Stimulated activated naive CD8-positive, alpha-beta T cell treated with anti-CD3 and anti-CD28 coated beads, Interleukin-15, amount 100 ng/mL, for 72 hours (primary cell): ENCODE measurements around the gene FRMD6.

ENCODE experiments used
- ATAC-seq: fragments of 150-1000 bp; cut with Tn5 transposase; 2 replicates; pipeline ENCODE4 v1.10.0; 2021; ENCODE audit warnings: mild to moderate bottlenecking, moderate library complexity
- DNase-seq, 2 donors: peaks; one replicate each; pipeline ENCODE4 v3.0.0; 2021 to 2022
- H3K27ac Mint-ChIP-seq, 2 donors: one replicate each; pipeline ENCODE4 v1.8.0; 2022; ENCODE audit warnings: mild to moderate bottlenecking in 2 of 2, mixed read lengths in 2 of 2, moderate library complexity in 2 of 2
- H3K27me3 Mint-ChIP-seq: one replicate; pipeline ENCODE4 v1.8.0; 2022; ENCODE audit warnings: mixed read lengths
- H3K4me1 Mint-ChIP-seq: one replicate; pipeline ENCODE4 v1.8.0; 2022; ENCODE audit warnings: mild to moderate bottlenecking, mixed read lengths
- H3K4me3 Mint-ChIP-seq, 2 donors: one replicate each; pipeline ENCODE4 v1.8.0; 2022; ENCODE audit warnings: mild to moderate bottlenecking in 2 of 2, mixed read lengths in 2 of 2, moderate library complexity in 1 of 2
- H3K9me3 Mint-ChIP-seq, 2 donors: one replicate each; pipeline ENCODE4 v1.8.0; 2022; ENCODE audit warnings: mixed read lengths in 2 of 2

Gene FRMD6

DNA sequence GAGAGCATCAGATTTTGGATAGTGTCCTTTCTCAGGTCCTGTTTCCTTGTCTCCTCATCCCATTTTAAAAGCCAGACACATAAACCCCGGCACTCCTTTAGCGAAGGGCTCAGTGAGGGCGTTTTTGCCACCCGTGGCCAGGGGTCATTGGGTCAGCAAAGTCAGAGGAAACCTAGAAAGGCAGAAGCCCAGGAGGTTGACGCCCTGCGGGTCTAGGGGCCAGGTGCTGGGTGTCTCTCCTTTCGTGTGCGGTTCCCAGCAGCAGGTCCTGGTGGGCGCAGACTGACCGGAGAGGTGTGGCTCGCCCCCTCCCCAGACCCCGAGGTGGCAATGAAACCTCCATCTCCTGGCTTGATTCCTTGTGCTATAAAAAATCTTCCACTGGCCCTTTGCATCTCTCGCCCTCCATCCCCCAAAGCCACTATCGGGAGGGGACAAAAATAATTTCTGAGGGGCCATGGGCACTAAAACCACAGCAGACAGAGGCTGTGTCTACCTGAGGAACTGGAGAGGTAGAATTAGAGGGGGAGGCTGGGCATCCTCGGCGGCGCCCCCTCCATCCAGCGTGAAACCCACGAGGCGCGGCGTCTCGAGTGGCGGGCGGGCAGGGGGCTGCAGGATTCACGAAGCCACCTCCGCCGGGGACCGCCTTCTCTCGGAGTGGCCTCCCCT, 858 bp upstream of the FRMD6 start:
- Mint-ChIP-seq H3K4me1 (peaks cover 25% of the 10 kb centered on the region), H3K27me3 (peaks cover 17% of the 10 kb centered on the region), H3K4me3 (peak overlapping the region; percentile 83 to 86), H3K9me3 (no peaks in the 10 kb centered on the region), H3K27ac (peak overlapping the region; percentile 91 to 97)
- no peak for DNase-seq
- ATAC-seq: no peak

GRCh38 chr14:51652168-51653078, 713 bp downstream of the FRMD6 start:
- no peak overlapping the region for H3K27ac Mint-ChIP-seq
- H3K4me3 Mint-ChIP-seq: peak overlapping the region; percentile 86 to 90
- peaks cover 17% of the 10 kb centered on the region for H3K27me3 Mint-ChIP-seq
- ATAC-seq (peak; percentile 66), DNase-seq (no peak)
- no peaks in the 10 kb centered on the region for H3K9me3 Mint-ChIP-seq
- peaks cover 25% of the 10 kb centered on the region for H3K4me1 Mint-ChIP-seq

- Mint-ChIP-seq H3K4me3 (peak overlapping the region; percentile 86 to 90), H3K27ac (no peak overlapping the region), H3K4me1 (peaks cover 25% of the 10 kb centered on the region), H3K9me3 (no peaks in the 10 kb centered on the region), H3K27me3 (peaks cover 17% of the 10 kb centered on the region)
- no peak for ATAC-seq
- DNase-seq: no peak
Measured at GRCh38 chr14:51653079-51653774, 1.5 kb downstream of the FRMD6 start.

- H3K4me1 Mint-ChIP-seq: peaks cover 25% of the 10 kb centered on the region
- DNase-seq: no peak
- H3K9me3 Mint-ChIP-seq: no peaks in the 10 kb centered on the region
- H3K27me3 Mint-ChIP-seq: peaks cover 17% of the 10 kb centered on the region
- no peak overlapping the region for H3K27ac Mint-ChIP-seq
- peak overlapping the region in 1 of 2 donors; percentile 86 for H3K4me3 Mint-ChIP-seq
- no peak for ATAC-seq
Measured at GRCh38 chr14:51653775-51654532, 2.2 kb downstream of the FRMD6 start.

- H3K27ac Mint-ChIP-seq: no peak overlapping the region
- ATAC-seq (no peak), DNase-seq (no peak)
- peaks cover 17% of the 10 kb centered on the region for H3K27me3 Mint-ChIP-seq
- no peaks in the 10 kb centered on the region for H3K9me3 Mint-ChIP-seq
- peaks cover 25% of the 10 kb centered on the region for H3K4me1 Mint-ChIP-seq
- H3K4me3 Mint-ChIP-seq: no peak overlapping the region
Measured at GRCh38 chr14:51654533-51654845, 2.8 kb downstream of the FRMD6 start.

DNA sequence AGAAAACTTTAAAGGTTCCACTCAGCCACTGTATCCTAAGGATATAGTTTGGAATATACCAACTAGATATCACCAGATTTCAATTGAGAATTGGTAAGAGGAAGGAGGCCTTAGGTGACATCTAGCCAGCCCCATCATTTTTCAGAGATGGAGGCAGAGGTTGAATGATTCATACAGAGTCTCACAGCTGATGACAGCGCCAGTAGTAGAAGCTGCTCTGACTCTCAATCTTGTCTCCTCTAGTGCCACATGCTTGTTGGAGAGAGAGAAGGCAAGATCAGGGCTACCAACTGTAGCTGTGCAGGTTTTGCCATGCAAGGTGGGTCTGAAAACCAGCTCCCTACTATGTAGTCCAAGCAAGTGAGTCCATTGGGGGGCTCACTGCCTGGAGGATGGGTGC, 6.1 kb downstream of the FRMD6 start:
- ATAC-seq (peak; percentile 70), DNase-seq (no peak)
- Mint-ChIP-seq H3K27me3 (peaks cover 26% of the 10 kb centered on the region), H3K4me3 (no peak overlapping the region), H3K27ac (no peak overlapping the region), H3K9me3 (no peaks in the 10 kb centered on the region), H3K4me1 (peaks cover 16% of the 10 kb centered on the region)

DNA sequence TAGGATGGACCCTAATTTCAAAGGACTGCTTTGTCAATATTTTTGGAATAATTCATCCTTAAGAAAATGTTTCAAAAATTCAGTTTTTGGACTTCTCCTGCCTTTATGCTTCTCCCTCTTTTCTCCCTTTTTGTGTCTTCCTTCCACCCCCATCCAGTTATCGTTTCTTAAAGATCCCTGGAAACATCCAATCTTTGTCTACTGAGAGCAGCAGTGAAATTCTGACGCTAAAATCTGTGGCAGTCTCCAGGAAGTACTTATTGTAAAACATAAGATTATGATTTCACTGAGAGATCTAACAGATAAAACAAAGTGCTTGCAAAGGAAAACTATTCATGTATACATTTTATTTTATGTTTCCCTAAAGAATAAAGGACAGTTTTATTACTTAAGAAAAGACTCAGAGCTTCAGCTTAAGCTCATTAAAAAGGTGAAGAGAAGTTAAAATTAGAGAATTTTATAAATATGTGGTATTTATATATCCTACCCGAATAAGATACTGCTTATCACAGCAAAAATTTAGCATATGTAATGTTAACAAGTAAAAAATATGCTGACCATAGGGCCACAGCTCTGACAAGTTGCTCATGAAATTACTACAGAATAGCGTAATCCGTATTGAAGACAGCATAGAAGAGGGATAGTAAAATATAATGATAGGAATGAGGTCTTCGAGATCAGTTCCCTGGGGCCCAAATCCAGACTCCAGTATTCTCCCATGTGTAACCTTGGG, 6.9 kb downstream of the FRMD6 start:
- Mint-ChIP-seq H3K27ac (peak overlapping the region in 1 of 2 donors; percentile 72), H3K9me3 (no peaks in the 10 kb centered on the region), H3K27me3 (peaks cover 25% of the 10 kb centered on the region), H3K4me1 (peaks cover 7% of the 10 kb centered on the region), H3K4me3 (no peak overlapping the region)
- ATAC-seq: no peak
- DNase-seq: no peak

DNA sequence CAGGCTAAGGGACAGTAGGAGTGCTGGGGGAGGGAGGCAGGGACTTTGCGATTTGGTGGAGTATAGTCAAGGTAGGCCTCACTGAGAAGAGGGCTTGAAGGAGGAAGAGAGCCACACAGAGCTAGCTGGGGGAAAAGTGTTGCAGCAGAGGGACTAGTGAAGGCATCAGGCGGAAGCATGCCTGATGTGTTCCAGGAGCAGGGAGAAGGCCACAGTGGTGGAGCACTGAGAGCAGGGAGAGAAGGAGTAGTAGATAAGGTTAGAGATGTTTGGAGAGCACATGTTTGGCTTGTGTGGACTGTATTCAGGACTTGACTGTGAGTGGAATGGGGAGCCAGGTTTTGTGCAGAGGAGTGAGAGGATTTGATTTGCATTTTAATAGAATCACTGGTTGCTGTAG, 9.0 kb downstream of the FRMD6 start:
- Mint-ChIP-seq H3K4me3 (no peak overlapping the region), H3K9me3 (peaks cover 0 to 5% of the 10 kb centered on the region in 2 donors), H3K4me1 (no peaks in the 10 kb centered on the region), H3K27ac (no peak overlapping the region), H3K27me3 (peaks cover 10% of the 10 kb centered on the region)
- ATAC-seq (no peak), DNase-seq (no peak)

DNA sequence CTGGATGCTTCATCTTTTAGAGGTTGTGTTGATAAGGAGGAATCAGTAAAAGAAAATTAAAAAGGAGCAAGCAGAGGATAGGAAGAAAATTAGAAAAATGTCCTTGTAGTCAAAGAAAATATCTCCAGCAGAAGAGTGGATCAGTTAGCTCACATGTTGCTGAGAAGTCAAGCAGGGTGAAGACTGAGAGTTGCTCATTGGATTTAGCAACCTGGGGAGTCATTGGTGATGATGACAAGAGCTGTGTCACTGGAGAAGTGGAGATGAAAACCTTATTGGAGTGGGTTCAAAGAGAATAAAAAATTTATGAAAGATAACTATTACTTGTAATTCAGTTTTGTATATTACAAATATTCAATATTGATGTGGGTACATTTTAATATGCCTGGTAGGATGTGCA, 9.8 kb downstream of the FRMD6 start:
- DNase-seq (no peak), ATAC-seq (no peak)
- Mint-ChIP-seq H3K27ac (no peak overlapping the region), H3K4me3 (no peak overlapping the region), H3K4me1 (no peaks in the 10 kb centered on the region), H3K9me3 (peaks cover 0 to 8% of the 10 kb centered on the region in 2 donors), H3K27me3 (peaks cover 9% of the 10 kb centered on the region)

- ATAC-seq (peak; percentile 87), DNase-seq (peak in 1 of 2 donors; percentile 13)
- H3K9me3 Mint-ChIP-seq: peaks cover 0 to 8% of the 10 kb centered on the region in 2 donors
- H3K27ac Mint-ChIP-seq: no peak overlapping the region
- H3K4me1 Mint-ChIP-seq: no peaks in the 10 kb centered on the region
- H3K4me3 Mint-ChIP-seq: no peak overlapping the region
- H3K27me3 Mint-ChIP-seq: peaks cover 9% of the 10 kb centered on the region
Measured at GRCh38 chr14:51663783-51664326, 12.1 kb downstream of the FRMD6 start.

GRCh38 chr14:51666070-51666469, 14.4 kb downstream of the FRMD6 start:
- H3K9me3 Mint-ChIP-seq: peaks cover 0 to 8% of the 10 kb centered on the region in 2 donors
- H3K4me1 Mint-ChIP-seq: no peaks in the 10 kb centered on the region
- peaks cover 3% of the 10 kb centered on the region for H3K27me3 Mint-ChIP-seq
- no peak for ATAC-seq
- no peak overlapping the region for H3K4me3 Mint-ChIP-seq
- H3K27ac Mint-ChIP-seq: no peak overlapping the region
- no peak for DNase-seq

- H3K9me3 Mint-ChIP-seq: peaks cover 0 to 8% of the 10 kb centered on the region in 2 donors
- H3K27ac Mint-ChIP-seq: no peak overlapping the region
- no peak for ATAC-seq
- no peak for DNase-seq
- H3K27me3 Mint-ChIP-seq: no peaks in the 10 kb centered on the region
- H3K4me3 Mint-ChIP-seq: no peak overlapping the region
- H3K4me1 Mint-ChIP-seq: no peaks in the 10 kb centered on the region
Measured at GRCh38 chr14:51666826-51667225, 15.1 kb downstream of the FRMD6 start.

- Mint-ChIP-seq H3K27ac (no peak overlapping the region), H3K27me3 (no peaks in the 10 kb centered on the region), H3K4me1 (no peaks in the 10 kb centered on the region), H3K9me3 (peaks cover 0 to 8% of the 10 kb centered on the region in 2 donors), H3K4me3 (no peak overlapping the region)
- no peak for ATAC-seq
- DNase-seq: no peak
Measured at GRCh38 chr14:51668870-51669269, 17.2 kb downstream of the FRMD6 start.

DNA sequence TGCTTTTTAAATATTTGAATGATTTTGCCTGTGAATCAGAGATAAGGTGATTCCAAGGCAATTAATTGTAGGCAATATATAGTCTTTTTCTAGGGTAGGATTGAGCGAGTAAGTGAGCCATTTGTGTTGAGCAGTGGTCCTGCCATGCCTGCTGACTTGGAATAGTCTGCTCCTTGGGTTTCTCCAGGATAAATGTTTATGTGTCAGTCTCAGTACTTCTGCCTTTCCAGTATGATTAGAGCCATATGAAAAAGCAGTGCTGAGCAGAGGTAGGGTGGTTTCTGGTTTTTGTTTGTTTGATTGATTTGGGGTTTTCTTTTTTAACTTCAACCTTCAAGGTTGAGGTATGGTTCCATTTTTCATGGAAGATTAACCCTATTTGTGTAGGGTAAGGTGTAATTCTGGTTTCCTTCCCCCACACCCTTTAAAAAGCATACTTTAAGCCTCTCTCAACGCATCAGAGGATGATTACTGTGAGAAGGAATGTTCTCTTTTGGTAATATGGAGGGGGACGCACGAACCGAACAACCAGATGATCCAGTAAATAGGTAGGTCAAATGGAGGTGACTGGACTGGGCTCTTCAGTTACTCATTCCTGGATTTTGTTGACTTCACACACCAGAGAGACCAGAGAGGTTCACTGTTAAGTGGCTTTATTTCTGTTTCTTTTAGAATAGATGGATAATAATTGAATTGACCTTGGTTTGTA, 22.7 kb downstream of the FRMD6 start:
- Mint-ChIP-seq H3K9me3 (no peaks in the 10 kb centered on the region), H3K27ac (no peak overlapping the region), H3K4me1 (peaks cover 16% of the 10 kb centered on the region), H3K27me3 (no peaks in the 10 kb centered on the region), H3K4me3 (no peak overlapping the region)
- DNase-seq (no peak), ATAC-seq (no peak)
